Tibial nerve (tissue), 3 donors: ENCODE results near the gene GMDS.

Experiments used
- POLR2A ChIP-seq, 2 donors: fragments of 450-650 bp; IDR thresholded peaks; one replicate each; pipeline ENCODE4 v1.6.1; 2017; ENCODE audit warnings: antibody characterized with exemption in 2 of 2, mild to moderate bottlenecking in 2 of 2, moderate library complexity in 2 of 2
- TF ChIP-seq, protein P1 (sequence below), 5 experiments: fragments of 200-600 bp in 3 of 5; fragments of 450-650 bp in 2 of 5; sonication (generic) in 3 of 5; IDR thresholded peaks; one replicate each; pipeline ENCODE4 v1.5.1; 2016 to 2019; ENCODE audit warnings: antibody characterized with exemption in 5 of 5, mild to moderate bottlenecking in 3 of 5, moderate library complexity in 2 of 5

DNA sequence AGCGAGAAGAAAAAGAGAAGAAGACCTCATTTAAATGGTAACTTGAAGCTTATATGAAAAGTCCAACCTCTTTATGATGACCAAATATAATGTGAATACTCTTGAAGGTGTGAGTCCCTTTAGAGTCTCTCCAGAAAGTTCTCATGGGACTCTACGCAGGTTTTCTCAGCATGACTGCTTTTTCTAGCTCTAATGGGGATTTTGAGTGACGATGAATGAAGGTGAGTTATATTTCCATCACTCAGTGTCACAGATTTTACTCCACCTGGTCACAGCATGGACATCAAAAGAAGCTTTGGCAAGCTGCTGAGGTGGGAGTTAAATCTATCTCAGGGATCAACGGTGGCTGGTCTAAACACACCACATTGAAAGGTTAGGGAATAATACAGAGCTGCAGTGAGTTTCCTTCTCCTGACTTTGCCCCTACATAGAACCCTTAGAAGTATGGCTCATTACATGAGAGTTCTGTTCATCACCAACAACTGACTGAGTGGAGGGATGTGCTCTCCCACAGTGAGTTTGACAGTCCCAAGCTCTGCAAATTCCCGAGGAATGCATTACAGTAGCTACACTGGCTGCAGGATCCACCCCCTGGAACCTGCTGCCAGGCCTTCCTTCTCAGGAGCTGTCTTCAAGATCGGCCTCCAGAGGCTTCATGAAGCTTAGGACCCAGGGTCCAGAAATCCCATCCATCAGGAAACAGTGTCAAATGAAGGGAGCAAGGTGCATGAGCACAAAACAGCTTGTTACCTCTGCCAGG, 508.9 kb downstream of the GMDS start:
- no peak for TF ChIP-seq POLR2A (IDR thresholded peaks at IDR 0.05)
- TF ChIP-seq, protein P1, sequence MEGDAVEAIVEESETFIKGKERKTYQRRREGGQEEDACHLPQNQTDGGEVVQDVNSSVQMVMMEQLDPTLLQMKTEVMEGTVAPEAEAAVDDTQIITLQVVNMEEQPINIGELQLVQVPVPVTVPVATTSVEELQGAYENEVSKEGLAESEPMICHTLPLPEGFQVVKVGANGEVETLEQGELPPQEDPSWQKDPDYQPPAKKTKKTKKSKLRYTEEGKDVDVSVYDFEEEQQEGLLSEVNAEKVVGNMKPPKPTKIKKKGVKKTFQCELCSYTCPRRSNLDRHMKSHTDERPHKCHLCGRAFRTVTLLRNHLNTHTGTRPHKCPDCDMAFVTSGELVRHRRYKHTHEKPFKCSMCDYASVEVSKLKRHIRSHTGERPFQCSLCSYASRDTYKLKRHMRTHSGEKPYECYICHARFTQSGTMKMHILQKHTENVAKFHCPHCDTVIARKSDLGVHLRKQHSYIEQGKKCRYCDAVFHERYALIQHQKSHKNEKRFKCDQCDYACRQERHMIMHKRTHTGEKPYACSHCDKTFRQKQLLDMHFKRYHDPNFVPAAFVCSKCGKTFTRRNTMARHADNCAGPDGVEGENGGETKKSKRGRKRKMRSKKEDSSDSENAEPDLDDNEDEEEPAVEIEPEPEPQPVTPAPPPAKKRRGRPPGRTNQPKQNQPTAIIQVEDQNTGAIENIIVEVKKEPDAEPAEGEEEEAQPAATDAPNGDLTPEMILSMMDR (IDR thresholded peaks at IDR 0.05): no peak
